ENCODE results near the gene LPA. TPM values are rescaled to one million over a fixed set of nuclear protein-coding genes. Genes with fewer than 3 reads are reported as not detected.
"Not testable (repeated sequence)": the region's sequence is repeated elsewhere in the genome, so short reads cannot be mapped to it uniquely, and the experiment has no call there.

The LPA gene
- total RNA-seq (1.1 and 1.4 TPM in 2 replicates), polyA plus RNA-seq (0.51 and 0.52 TPM in 2 replicates)

- DNase-seq (ENCODE audit: low spot score); H3K4me3 ChIP-seq; H3K9me2 ChIP-seq (replicated peaks; ENCODE audit: insufficient read depth); H3K4me1 ChIP-seq (ENCODE audit: insufficient read depth); H3K36me3 ChIP-seq (replicated peaks; ENCODE audit: insufficient read depth, low read depth); H3K9me3 ChIP-seq (ENCODE audit: low read depth); H4K20me1 ChIP-seq (ENCODE audit: insufficient read depth, poor library complexity, severe bottlenecking); H3K27me3 ChIP-seq; H3K79me2 ChIP-seq; H3K4me2 ChIP-seq; H2AFZ ChIP-seq; H3K27ac ChIP-seq: not testable (repeated sequence)
- 50% methylated on average over 1 of the region's 1 CpG for WGBS (ENCODE audit: low lambda C conversion rate, missing lambda C conversion rate)
Observed at GRCh38 chr6:160664198-160664597, at the start of gene LPA. Gene LPA (minus strand): TSS chr6:160664275. CDS start chr6:160664214, 61 bp downstream.

GRCh38 chr6:160708993-160709392 lies 44.9 kb upstream of the LPA start:
- not testable (repeated sequence) for H3K27me3 ChIP-seq; H2AFZ ChIP-seq; DNase-seq (ENCODE audit: low spot score); H3K4me2 ChIP-seq; H3K4me3 ChIP-seq; H3K36me3 ChIP-seq (replicated peaks; ENCODE audit: insufficient read depth, low read depth); H4K20me1 ChIP-seq (ENCODE audit: insufficient read depth, poor library complexity, severe bottlenecking); H3K79me2 ChIP-seq; H3K4me1 ChIP-seq (ENCODE audit: insufficient read depth); H3K27ac ChIP-seq; H3K9me2 ChIP-seq (replicated peaks; ENCODE audit: insufficient read depth); H3K9me3 ChIP-seq (ENCODE audit: low read depth)

- WGBS (ENCODE audit: low lambda C conversion rate, missing lambda C conversion rate), result 74% methylated on average over 7 of the region's 7 CpGs
- H3K9me3 ChIP-seq (ENCODE audit: low read depth); H3K4me3 ChIP-seq; H3K27me3 ChIP-seq; H3K79me2 ChIP-seq; H4K20me1 ChIP-seq (ENCODE audit: insufficient read depth, poor library complexity, severe bottlenecking); H3K9me2 ChIP-seq (replicated peaks; ENCODE audit: insufficient read depth); H3K4me1 ChIP-seq (ENCODE audit: insufficient read depth); H3K4me2 ChIP-seq; H3K36me3 ChIP-seq (replicated peaks; ENCODE audit: insufficient read depth, low read depth); H2AFZ ChIP-seq: not testable (repeated sequence)
- peak; percentile 23 for DNase-seq (ENCODE audit: low spot score)
- peak overlapping the region; percentile 69 for H3K27ac ChIP-seq
Observed at GRCh38 chr6:160704688-160705087, 40.6 kb upstream of the LPA start.

DNA sequence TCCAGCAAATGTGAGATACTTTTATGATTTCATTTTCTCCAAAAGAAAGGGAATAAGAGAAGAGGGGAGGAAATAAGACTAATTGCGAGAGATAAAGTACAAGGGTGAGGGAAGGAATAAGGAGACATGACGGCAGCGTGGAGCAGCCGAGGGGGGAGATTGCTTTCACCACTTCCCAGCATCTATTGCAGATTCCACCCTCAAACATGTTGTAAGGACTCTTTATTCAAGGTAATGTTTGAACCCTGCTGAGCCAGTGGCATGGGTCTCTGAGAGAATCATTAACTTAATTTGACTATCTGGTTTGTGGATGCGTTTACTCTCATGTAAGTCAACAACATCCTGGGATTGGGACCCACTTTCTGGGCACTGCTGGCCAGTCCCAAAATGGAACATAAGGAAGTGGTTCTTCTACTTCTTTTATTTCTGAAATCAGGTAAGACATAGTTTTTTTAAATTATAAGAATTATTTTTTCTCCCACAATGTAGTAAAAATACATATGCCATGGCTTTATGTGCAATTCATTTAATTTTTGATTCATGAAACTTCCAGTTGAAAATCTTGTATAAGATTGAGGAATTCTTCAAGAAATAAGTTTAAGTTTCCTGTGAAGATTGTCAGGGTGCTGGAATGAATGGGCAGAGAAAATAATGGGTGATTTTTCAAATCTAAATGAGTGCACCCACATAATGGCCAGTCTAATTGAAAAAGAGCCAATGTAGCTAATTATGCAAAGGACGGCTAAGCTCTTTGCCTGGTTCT lies 38.0 kb upstream of the LPA start, which contains the start of gene PLG:
PLG (plus strand) TSS at position 327 of the 763 bp plus-strand sequence; CDS start at position 388, 61 bp downstream.
- H3K4me3 ChIP-seq; H3K79me2 ChIP-seq; H3K4me1 ChIP-seq (ENCODE audit: insufficient read depth); H3K9me2 ChIP-seq (replicated peaks; ENCODE audit: insufficient read depth); H3K36me3 ChIP-seq (replicated peaks; ENCODE audit: insufficient read depth, low read depth); H3K9me3 ChIP-seq (ENCODE audit: low read depth); H2AFZ ChIP-seq; H3K4me2 ChIP-seq; H4K20me1 ChIP-seq (ENCODE audit: insufficient read depth, poor library complexity, severe bottlenecking); H3K27me3 ChIP-seq; DNase-seq (ENCODE audit: low spot score): not testable (repeated sequence)
- H3K27ac ChIP-seq, result peak within 1 kb of the TSS; percentile 20
- WGBS (ENCODE audit: low lambda C conversion rate, missing lambda C conversion rate), result 62% methylated on average over 6 of the region's 6 CpGs

DNA sequence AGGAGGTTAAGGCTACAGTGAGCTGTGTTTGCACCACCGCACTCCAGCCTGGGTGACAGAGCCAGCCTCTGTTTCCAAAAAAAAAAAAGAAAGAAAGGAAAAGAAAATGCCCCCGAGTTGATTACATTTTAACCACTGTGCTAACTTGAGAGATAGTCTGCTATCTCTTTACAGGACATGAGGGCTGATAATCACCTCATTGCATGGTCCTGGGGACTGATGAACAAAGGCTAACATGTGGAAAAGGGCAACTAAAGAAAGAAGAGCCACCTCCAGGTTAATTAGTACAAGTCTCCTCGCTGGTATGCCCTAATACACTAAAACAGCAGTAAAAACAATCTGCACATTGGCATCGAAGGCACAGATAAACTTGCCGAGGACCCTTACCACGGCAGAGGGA lies 33.8 kb upstream of the LPA start:
- H3K79me2 ChIP-seq, result no peaks in the 10 kb centered on the region
- H3K27me3 ChIP-seq, result no peaks in the 10 kb centered on the region
- H3K9me2 ChIP-seq (replicated peaks; ENCODE audit: insufficient read depth), result no peaks in the 10 kb centered on the region
- H3K9me3 ChIP-seq (ENCODE audit: low read depth), result no peaks in the 10 kb centered on the region
- H3K4me1 ChIP-seq (ENCODE audit: insufficient read depth), result no peaks in the 10 kb centered on the region
- H3K36me3 ChIP-seq (replicated peaks; ENCODE audit: insufficient read depth, low read depth), result no peaks in the 10 kb centered on the region
- 44% methylated on average over 6 of the region's 6 CpGs for WGBS (ENCODE audit: low lambda C conversion rate, missing lambda C conversion rate)
- H3K4me2 ChIP-seq, result peak overlapping the region; percentile 52
- peak overlapping the region; percentile 19 for H3K27ac ChIP-seq
- H3K4me3 ChIP-seq, result no peak overlapping the region
- H4K20me1 ChIP-seq (ENCODE audit: insufficient read depth, poor library complexity, severe bottlenecking), result no peaks in the 10 kb centered on the region
- TF ChIP-seq, protein P1, sequence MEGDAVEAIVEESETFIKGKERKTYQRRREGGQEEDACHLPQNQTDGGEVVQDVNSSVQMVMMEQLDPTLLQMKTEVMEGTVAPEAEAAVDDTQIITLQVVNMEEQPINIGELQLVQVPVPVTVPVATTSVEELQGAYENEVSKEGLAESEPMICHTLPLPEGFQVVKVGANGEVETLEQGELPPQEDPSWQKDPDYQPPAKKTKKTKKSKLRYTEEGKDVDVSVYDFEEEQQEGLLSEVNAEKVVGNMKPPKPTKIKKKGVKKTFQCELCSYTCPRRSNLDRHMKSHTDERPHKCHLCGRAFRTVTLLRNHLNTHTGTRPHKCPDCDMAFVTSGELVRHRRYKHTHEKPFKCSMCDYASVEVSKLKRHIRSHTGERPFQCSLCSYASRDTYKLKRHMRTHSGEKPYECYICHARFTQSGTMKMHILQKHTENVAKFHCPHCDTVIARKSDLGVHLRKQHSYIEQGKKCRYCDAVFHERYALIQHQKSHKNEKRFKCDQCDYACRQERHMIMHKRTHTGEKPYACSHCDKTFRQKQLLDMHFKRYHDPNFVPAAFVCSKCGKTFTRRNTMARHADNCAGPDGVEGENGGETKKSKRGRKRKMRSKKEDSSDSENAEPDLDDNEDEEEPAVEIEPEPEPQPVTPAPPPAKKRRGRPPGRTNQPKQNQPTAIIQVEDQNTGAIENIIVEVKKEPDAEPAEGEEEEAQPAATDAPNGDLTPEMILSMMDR (IDR thresholded peaks at IDR 0.05; ENCODE audit: poor library complexity), result no peak
- TF ChIP-seq EZH2phosphoT487 (IDR thresholded peaks at IDR 0.05; ENCODE audit: low read depth, severe bottlenecking, unreplicated experiment) (no peak), EZH2 (IDR thresholded peaks at IDR 0.05; ENCODE audit: borderline replicate concordance) (no peak)
- DNase-seq (ENCODE audit: low spot score), result no peak
- no peak overlapping the region for H2AFZ ChIP-seq

GRCh38 chr6:160696884-160697283 lies 32.8 kb upstream of the LPA start:
- not testable (repeated sequence) for H4K20me1 ChIP-seq (ENCODE audit: insufficient read depth, poor library complexity, severe bottlenecking); H3K9me2 ChIP-seq (replicated peaks; ENCODE audit: insufficient read depth); H3K4me1 ChIP-seq (ENCODE audit: insufficient read depth); H3K27me3 ChIP-seq; H3K79me2 ChIP-seq; H3K9me3 ChIP-seq (ENCODE audit: low read depth); H3K4me2 ChIP-seq; H2AFZ ChIP-seq; H3K36me3 ChIP-seq (replicated peaks; ENCODE audit: insufficient read depth, low read depth); H3K4me3 ChIP-seq; H3K27ac ChIP-seq
- WGBS (ENCODE audit: low lambda C conversion rate, missing lambda C conversion rate), result 75% methylated on average over 3 of the region's 3 CpGs
- DNase-seq (ENCODE audit: low spot score), result peak; percentile 20

- not testable (repeated sequence) for DNase-seq (ENCODE audit: low spot score)
- WGBS (ENCODE audit: low lambda C conversion rate, missing lambda C conversion rate), result 53% methylated on average over 2 of the region's 2 CpGs
Observed at GRCh38 chr6:160695622-160696021, 31.5 kb upstream of the LPA start.

DNA sequence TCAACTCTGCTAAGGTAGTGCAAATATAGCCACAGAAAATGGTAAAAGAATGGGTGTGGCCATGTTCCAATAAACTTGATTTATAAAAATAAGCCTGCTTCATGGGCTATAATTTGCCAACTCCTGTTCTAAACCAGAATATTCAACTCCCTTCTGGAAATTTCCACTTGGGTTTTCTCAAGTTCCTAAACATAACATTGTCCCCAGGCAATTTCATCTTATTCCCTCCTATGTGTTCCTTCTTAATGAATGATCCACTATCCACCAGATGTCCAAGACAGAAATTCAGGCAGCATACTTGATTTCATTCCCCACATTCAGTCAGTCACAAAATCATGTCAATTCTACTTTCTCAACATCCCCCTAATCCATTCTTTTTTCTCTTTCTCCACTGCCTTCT lies 30.9 kb upstream of the LPA start:
- H3K27ac ChIP-seq; H3K27me3 ChIP-seq; H3K4me1 ChIP-seq (ENCODE audit: insufficient read depth); H2AFZ ChIP-seq; H3K36me3 ChIP-seq (replicated peaks; ENCODE audit: insufficient read depth, low read depth); H3K4me2 ChIP-seq; H3K79me2 ChIP-seq; H4K20me1 ChIP-seq (ENCODE audit: insufficient read depth, poor library complexity, severe bottlenecking); H3K4me3 ChIP-seq; H3K9me3 ChIP-seq (ENCODE audit: low read depth); H3K9me2 ChIP-seq (replicated peaks; ENCODE audit: insufficient read depth); DNase-seq (ENCODE audit: low spot score): not testable (repeated sequence)

More at GRCh38 chr6:160695622-160696021, 31.5 kb upstream of the LPA start:
- not testable (repeated sequence) for H2AFZ ChIP-seq; H3K27ac ChIP-seq; H4K20me1 ChIP-seq (ENCODE audit: insufficient read depth, poor library complexity, severe bottlenecking); H3K36me3 ChIP-seq (replicated peaks; ENCODE audit: insufficient read depth, low read depth); H3K4me2 ChIP-seq; H3K9me3 ChIP-seq (ENCODE audit: low read depth); H3K4me1 ChIP-seq (ENCODE audit: insufficient read depth); H3K79me2 ChIP-seq; H3K4me3 ChIP-seq; H3K9me2 ChIP-seq (replicated peaks; ENCODE audit: insufficient read depth); H3K27me3 ChIP-seq

Measured in hepatocyte (in vitro differentiated cells).